ENCODE measurements around the gene PRR20G.

DNA sequence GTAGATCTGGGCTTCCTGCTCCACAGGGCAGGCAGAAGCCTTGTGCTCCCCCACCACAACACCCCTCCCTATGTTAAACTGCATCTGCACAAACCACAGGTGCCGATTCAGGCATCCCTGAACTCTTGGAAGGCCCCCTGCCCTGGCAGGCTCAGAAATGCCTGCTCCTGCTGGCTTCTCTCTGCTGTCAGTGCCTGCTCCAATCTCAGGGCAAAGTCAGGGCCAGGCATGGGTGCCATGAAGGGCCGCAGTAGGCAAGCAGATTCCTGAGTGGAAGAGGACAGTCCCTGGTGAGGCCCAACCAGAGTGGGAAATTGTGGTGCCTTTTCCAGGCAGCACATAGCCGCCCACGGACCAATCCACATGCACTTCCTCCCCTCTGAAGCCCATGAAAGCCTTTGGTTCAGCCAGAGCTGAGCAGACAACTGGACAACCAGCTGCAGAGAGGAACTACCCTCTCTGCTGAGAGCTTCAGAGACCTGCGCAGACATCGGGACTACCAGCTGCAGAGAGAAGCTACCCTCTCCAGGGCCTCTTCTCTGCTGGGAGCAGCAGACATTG is 13.6 kb downstream of the PRR20G start:
- TF ChIP-seq, protein P1, sequence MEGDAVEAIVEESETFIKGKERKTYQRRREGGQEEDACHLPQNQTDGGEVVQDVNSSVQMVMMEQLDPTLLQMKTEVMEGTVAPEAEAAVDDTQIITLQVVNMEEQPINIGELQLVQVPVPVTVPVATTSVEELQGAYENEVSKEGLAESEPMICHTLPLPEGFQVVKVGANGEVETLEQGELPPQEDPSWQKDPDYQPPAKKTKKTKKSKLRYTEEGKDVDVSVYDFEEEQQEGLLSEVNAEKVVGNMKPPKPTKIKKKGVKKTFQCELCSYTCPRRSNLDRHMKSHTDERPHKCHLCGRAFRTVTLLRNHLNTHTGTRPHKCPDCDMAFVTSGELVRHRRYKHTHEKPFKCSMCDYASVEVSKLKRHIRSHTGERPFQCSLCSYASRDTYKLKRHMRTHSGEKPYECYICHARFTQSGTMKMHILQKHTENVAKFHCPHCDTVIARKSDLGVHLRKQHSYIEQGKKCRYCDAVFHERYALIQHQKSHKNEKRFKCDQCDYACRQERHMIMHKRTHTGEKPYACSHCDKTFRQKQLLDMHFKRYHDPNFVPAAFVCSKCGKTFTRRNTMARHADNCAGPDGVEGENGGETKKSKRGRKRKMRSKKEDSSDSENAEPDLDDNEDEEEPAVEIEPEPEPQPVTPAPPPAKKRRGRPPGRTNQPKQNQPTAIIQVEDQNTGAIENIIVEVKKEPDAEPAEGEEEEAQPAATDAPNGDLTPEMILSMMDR (IDR thresholded peaks at IDR 0.05), result no peak
- TF ChIP-seq POLR2A (IDR thresholded peaks at IDR 0.05), result no peak
